ENCODE data around the gene ARHGEF37. TPM values are rescaled to one million over a fixed set of nuclear protein-coding genes. Genes with fewer than 3 reads are reported as not detected.
"Not testable (repeated sequence)": the region's sequence is repeated elsewhere in the genome, so short reads cannot be mapped to it uniquely, and the experiment has no call there.

Gene ARHGEF37
- total RNA-seq, 1 experiment from 2014 or later, result 1.8 TPM

DNA sequence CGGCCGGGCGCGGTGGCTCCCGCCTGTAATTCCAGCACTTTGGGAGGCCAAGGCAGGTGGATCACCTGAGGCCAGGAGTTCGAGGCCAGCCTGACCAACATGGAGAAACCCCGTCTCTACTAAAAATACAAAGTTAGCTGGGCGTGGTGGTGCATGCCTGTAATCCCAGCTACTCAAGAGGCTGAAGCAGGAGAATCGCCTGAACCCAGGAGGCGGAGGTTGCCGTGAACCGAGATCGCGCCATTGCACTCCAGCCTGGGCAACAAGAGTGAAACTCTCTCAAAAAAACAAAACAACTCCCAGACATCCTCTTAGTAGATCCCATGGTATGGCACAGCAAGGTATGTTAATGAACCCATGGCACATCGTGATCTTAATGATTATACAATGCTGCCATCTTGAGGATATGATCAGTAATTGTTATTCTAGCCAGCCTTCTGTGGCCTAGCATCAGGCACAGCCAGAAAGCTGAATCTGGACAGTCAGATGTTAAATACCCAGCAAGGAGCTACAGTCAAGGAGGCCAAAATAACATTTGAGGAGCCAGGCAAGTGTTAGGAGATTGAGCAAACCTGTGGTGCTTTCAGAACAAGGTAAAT is 16.7 kb upstream of the ARHGEF37 start:
- peak; percentile 86 for DNase-seq (ENCODE audit: extremely low read depth, low read depth)

- no peak for DNase-seq (ENCODE audit: extremely low read depth, low read depth)
Measured at GRCh38 chr5:149567226-149567625, 14.1 kb upstream of the ARHGEF37 start.

GRCh38 chr5:149572170-149572569 is 9.1 kb upstream of the ARHGEF37 start:
- no peak for DNase-seq (ENCODE audit: extremely low read depth, low read depth)

DNA sequence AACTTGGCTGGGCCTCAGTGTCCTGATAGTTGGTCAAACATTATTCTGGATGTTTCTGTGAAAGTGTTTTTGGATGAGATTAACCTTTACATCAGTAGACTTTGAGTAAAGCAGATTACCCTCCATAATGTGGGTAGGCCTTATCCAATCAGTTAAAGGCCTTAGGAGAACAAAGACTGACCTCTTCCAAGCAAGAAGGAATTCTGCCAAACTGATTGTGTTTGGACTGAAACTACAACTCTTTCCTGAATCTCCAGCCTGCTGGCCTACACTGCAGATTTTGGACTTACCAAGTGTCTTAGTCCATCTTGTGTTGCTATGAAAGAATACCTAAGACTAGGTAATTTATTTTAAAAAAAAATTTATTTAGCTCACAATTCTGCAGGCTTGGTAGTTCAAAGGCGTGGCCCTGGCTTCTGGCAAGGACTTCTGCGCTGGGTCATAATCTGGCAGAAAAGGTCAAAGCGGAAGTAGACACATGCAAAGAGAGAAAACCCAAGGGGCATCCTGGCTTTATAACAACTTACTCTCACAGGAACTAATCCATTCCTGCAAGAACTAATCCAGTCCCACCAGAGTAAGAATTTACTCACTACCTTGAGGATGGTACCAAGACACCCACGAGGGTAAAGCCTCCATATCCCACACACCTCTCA is 8.6 kb upstream of the ARHGEF37 start:
- no peak for DNase-seq (ENCODE audit: extremely low read depth, low read depth)

GRCh38 chr5:149575131-149575530 is 6.2 kb upstream of the ARHGEF37 start:
- DNase-seq (ENCODE audit: extremely low read depth, low read depth), result no peak

DNA sequence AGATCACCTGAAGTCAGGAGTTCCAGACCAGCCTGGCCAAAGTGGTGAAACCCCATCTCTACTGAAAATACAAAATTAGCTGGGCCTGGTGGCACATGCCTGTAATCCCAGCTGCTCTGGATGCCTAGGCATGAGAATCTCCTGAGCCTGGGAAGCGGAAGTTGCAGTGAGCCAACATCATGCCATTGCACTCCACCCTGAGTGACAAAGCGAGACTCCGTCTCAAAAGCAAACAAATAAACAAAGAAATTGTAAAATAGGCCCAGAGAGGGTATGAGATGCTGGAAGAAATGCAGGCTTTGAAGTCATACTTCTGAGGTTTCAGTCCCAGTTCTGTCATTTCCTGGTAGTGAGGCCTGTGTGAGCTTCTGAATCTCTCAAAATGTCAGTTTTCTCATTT is 5.3 kb upstream of the ARHGEF37 start:
- peak; percentile 79 for DNase-seq (ENCODE audit: extremely low read depth, low read depth)

- no peak for DNase-seq (ENCODE audit: extremely low read depth, low read depth)
Measured at GRCh38 chr5:149578896-149579295, 2.4 kb upstream of the ARHGEF37 start.

DNA sequence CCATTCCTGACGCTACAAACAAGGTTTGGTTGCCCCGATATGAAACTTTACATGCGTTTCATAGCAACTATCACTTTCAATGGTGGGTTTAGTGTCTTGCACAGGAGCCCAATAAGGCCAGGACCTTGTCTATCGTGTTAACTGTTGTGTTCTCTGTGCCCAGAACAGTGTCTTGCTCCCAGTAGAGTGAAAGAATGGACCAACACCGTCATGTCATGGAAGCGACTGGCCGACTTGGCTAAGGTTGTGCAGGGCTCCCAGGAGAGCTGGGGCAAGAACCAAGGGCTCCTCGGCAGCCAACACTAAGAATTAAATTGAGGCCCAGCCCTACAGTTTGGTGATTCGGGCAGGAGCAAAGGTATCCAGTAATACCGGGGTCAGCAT is 498 bp upstream of the ARHGEF37 start:
- DNase-seq (ENCODE audit: extremely low read depth, low read depth), result no peak

- no peak for DNase-seq (ENCODE audit: extremely low read depth, low read depth)
Measured at GRCh38 chr5:149581931-149582768, 852 bp downstream of the ARHGEF37 start.

DNA sequence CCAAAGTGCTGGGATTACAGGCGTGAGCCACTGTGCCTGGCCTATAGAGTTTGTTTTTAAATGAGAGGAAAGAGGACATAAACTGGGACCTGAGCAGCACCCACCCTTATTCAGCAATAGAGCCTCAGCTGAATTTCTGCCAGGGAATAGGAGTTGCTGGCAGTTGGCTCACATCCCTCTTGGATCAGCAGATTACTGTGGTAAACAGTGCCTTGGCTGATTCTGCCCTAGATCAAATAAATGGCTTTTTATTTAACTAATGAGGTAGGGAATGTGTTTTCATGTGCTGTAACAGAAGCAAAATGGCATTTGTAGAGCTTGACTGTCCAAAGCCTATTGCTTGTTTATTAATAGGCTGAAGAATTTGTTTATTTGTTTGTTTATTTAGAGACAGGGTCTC is 2.1 kb downstream of the ARHGEF37 start:
- no peak for DNase-seq (ENCODE audit: extremely low read depth, low read depth)

- no peak for DNase-seq (ENCODE audit: extremely low read depth, low read depth)
Measured at GRCh38 chr5:149584121-149584520, 2.8 kb downstream of the ARHGEF37 start.

GRCh38 chr5:149585910-149586309 is 4.6 kb downstream of the ARHGEF37 start:
- DNase-seq (ENCODE audit: extremely low read depth, low read depth), result no peak

- no peak for DNase-seq (ENCODE audit: extremely low read depth, low read depth)
Measured at GRCh38 chr5:149586708-149587318, 5.5 kb downstream of the ARHGEF37 start.

- DNase-seq (ENCODE audit: extremely low read depth, low read depth), result no peak
Measured at GRCh38 chr5:149588936-149589335, 7.6 kb downstream of the ARHGEF37 start.

DNA sequence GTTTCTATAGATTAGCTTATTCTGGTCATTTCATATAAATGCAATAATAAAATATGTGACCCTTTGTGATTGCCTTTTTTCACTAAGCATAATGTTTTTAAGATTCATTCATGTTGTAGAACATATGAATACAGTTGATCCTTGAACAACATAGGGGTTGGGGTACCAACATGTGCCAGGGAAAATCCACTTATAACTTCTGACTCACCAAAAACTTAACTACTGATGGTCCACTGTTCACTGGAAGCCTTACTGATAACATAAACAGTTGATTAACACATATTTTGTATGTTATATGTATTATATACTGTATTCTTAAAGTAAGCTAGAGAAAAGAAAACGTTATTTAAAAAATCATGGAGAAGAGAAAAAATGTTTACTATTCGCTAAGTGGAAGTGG is 12.1 kb downstream of the ARHGEF37 start:
- DNase-seq (ENCODE audit: extremely low read depth, low read depth), result no peak

GRCh38 chr5:149594206-149594895 is 13.1 kb downstream of the ARHGEF37 start:
- no peak for DNase-seq (ENCODE audit: extremely low read depth, low read depth)

DNA sequence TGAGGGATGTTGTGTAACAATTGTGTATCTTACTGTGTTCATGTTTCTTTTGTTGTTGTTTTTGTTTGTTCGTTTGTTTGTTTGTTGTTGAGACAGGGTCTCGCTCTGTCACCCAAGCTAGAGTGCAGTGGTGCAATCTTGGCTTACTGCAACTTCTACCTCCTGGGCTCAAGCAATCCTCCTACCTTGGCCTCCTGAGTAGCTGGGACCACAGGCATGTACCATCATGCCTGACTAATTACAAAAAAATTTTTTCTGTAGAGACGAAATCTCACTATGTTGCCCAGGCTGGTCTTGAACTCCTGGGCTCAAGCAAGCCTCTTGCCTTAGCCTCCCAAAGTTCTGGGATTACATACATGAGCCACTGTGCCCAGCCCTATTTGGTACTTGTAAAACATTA is 13.8 kb downstream of the ARHGEF37 start:
- not testable (repeated sequence) for DNase-seq (ENCODE audit: extremely low read depth, low read depth)

- DNase-seq (ENCODE audit: extremely low read depth, low read depth), result no peak
Measured at GRCh38 chr5:149596712-149597111, 15.4 kb downstream of the ARHGEF37 start.

GRCh38 chr5:149597618-149598017 is 16.3 kb downstream of the ARHGEF37 start:
- no peak for DNase-seq (ENCODE audit: extremely low read depth, low read depth)

- not testable (repeated sequence) for DNase-seq (ENCODE audit: extremely low read depth, low read depth)
Measured at GRCh38 chr5:149598234-149598633, 16.9 kb downstream of the ARHGEF37 start.

DNA sequence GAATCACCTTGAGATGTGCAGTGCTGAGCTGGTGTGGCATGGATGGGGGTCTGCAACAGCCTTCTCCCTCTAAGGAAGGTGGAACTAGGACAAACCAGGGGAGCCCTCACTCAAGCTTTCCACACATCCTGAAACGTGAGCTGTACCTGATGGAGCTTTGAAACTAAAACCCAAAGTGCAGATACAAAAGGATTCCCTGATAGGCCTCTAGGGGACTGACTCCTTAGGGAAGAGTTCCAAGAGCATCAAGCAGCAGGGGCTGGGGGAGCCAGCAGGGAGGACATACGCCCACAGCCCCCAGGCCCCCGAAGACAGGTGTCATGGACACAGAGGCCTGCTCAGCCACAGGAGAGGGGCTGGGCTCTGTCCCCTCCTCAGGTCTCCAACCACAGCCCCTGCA is 17.7 kb downstream of the ARHGEF37 start:
- no peak for DNase-seq (ENCODE audit: extremely low read depth, low read depth)

Measured in NCI-H460 (cell line).